Coronary artery (tissue), 2 donors: ENCODE measurements around the gene NCAN.

Experiments used
- DNase-seq: peaks from one replicate; pipeline ENCODE4 v3.0.0-alpha.2; 2017; ENCODE audit warnings: low spot score
- H3K27ac ChIP-seq, 2 donors: fragments of 200-600 bp; sonication (generic); one replicate each; pipeline ENCODE4 v1.5.1; 2016 to 2019
- H3K4me3 ChIP-seq: fragments of 200-600 bp; sonication (generic); 2 replicates; pipeline ENCODE4 v1.5.1; 2016; ENCODE audit warnings: mild to moderate bottlenecking, moderate library complexity
- TF ChIP-seq, protein P1 (sequence below): fragments of 200-600 bp; sonication (generic); IDR thresholded peaks from one replicate; pipeline ENCODE4 v1.5.1; 2019; ENCODE audit warnings: antibody characterized with exemption

NCAN gene

DNA sequence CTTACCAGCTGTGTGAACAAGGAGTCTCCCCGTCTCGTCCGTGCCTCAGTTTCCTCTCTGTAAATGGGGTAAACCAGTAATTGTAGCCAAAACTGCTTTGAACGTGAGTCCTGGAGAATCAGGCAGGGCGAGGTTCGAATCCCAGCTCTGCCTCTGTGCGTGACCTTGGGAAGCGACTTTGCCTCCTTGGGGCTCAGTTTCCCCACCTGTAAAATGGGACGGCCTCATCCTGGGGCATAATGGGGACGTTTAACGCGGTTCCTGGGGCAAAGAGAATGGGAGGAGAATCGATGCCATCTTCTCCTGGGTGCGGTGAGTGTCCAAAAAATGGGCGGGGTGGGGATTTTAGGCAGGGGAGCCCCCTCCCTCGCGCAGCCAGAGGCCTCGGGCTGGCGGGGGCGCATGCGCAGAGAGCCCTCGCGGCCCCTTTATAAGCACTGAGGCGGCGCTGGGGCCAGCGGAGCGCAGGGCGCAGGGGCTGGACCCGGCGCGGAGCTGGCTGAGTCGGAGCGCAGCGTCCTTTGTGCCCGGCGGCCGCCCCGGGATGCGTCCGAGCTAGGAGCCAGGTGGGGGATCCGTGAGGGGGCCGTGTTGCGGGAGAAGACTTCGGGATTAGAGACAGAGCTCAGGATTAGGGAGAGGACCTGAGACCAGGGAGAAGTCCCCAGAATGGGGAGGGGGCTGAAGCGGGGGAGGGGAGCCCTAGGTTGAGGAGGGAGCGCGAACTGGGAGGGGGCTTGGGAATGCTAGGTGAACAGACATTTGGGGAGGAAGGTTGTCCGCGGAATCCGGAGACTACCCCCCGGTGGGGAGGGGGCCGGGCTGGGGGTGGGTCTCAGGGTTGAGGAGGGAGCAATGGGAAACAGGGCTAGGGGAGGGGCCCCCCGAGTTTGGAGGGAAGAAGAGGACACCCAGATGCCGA is at the start of gene NCAN:
TSS of gene NCAN (plus strand) at position 460 of the 922 bp plus-strand sequence. CDS start 4,996 bp downstream, outside the sequence.
- TF ChIP-seq, protein P1, sequence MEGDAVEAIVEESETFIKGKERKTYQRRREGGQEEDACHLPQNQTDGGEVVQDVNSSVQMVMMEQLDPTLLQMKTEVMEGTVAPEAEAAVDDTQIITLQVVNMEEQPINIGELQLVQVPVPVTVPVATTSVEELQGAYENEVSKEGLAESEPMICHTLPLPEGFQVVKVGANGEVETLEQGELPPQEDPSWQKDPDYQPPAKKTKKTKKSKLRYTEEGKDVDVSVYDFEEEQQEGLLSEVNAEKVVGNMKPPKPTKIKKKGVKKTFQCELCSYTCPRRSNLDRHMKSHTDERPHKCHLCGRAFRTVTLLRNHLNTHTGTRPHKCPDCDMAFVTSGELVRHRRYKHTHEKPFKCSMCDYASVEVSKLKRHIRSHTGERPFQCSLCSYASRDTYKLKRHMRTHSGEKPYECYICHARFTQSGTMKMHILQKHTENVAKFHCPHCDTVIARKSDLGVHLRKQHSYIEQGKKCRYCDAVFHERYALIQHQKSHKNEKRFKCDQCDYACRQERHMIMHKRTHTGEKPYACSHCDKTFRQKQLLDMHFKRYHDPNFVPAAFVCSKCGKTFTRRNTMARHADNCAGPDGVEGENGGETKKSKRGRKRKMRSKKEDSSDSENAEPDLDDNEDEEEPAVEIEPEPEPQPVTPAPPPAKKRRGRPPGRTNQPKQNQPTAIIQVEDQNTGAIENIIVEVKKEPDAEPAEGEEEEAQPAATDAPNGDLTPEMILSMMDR: no peak
- no peak within 1 kb of the TSS for H3K27ac ChIP-seq
- no peak within 1 kb of the TSS for H3K4me3 ChIP-seq
- DNase-seq: no peak

DNA sequence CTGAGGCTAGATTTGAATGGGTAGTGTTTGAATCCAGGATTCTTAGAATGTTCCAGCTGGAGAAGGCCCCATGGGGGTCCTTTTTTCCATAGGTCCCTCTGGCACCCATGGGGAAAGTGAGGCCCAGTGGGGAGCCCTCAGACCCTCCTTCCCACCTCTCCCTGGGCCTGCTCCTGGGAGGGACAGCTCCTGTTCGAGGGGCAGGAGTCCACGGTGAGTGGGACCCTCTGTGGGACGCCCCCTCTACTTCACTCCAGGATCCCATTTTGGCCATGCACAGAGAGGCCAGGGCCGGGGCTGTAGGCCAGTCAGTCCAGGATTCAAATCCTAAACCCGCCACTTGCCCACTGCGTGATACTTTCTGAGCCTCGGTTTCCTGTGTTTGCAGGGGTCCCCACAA is 49.3 kb upstream of the NCAN start:
- no peak overlapping the region for H3K27ac ChIP-seq
- no peak for DNase-seq
- TF ChIP-seq, protein P1: no peak
- H3K4me3 ChIP-seq: no peak overlapping the region

DNA sequence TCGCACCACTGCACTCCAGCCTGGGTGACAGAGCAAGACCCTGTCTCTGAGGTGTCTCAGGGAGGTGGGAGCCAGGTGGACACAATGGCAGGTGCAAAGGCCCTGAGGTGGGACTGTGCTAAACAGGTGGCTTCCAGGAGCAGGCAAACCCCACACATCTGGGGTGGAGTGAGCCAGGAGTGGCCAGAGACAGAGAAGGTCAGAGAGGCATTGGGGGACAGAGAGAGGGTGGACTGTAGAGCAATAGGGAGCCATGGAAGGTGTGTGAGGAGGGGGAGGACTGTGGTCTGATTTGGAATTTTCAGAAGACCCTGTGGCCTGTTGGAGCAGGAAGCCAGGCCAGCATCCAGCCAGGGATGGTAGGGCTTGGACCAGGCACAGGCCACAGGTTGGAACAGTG is 46.4 kb upstream of the NCAN start:
- no peak for DNase-seq
- Histone ChIP-seq H3K27ac (no peak overlapping the region), H3K4me3 (no peak overlapping the region)
- TF ChIP-seq, protein P1: no peak

DNA sequence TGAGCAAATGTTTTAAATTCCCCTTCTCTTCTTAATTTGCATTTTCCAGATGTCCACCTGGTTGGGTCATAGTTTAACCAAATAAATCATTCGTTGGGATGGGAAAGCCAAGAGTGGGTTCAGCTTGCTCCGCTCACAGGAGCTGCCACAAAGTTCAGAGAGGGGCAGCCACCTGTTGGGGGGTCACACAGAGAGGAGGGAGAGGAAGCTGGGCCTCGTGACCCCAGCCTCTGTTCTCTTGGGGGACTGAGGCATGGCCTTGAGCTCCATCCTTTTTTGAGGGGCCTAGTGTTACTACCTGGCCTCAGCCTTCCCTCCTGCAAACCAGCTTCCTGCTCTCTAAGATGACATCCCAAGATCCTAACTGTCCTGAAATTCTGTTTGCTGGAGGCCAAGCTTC is 44.1 kb upstream of the NCAN start:
- no peak for DNase-seq
- Histone ChIP-seq H3K4me3 (no peak overlapping the region), H3K27ac (no peak overlapping the region)
- TF ChIP-seq, protein P1: no peak

DNA sequence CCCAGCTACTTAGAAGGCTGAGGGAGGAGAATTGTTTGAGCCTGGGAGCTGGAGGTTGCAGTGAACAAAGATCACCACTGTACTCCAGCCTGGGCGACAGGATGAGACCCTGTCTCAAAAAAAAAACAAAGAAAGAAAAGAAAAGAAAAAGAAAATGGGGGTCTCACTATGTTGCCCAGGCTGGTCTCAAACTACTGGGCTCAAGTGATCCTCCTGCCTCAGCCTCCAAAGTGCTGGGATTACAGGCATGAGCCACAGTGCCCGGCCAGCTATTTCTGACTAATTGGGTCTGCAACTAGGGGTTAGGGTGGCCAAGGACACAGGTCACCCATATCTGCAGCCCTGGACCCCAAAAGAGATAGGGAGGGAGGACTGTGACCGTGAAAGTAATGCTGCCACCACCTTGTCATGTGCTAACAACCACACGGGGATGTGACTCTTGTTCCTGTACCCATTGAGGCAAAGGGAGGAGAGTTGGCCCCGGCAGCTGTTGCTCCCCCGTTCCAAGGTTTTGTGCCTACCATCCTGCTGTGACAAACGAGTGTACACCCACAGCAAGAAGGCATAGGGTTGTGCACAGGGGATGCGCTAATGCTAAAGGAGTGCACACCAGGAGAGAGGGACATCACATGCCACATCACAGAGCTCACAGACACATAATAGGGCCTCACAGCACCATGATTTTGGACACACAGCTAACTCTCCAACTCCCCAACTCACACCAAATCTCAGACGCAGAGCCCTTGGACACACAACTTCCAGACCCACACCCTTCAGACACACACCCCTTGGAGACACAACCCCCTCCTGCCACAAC is 42.3 kb upstream of the NCAN start:
- TF ChIP-seq, protein P1: no peak
- Histone ChIP-seq H3K4me3 (peak overlapping the region; percentile 65), H3K27ac (no peak overlapping the region)
- no peak for DNase-seq

DNA sequence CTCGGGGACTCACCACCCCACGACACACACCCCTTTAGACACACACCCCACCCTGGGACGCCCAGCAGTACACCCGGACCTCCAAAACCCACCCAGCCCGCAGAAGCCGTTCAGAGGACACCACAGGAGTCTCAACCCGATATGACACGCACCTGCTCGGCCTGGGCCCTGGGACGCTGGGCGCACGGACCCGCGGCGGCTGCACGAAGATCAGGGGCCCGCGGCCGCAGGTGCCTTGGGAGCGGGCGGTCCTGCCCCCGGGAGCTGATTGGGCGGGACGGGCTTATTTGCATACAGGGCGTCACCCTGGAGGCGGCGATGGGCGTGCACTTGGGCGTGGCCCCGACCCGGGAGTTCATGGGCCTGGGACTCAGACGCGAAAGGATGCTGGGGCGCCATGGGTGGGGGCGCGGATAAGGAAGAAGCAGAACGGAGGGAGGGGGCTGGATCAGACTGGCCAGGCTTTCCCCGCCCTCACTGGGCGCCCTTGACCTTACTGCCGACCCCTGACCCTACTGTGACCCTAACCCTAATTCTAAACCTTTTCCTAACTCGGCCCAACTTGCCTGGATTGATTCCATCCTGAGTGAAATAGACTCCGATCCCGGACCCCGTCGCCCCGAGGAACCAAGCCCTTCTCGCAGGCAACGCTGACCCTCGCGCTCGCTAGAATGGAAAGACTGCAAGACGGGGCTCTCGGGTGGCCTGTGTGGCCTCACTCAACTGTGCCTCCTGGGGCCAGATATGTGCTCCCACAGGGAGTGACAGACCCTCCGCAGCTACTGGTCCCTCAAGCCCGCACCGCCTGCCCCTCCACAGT is 41.5 kb upstream of the NCAN start, which contains the start of gene MEF2B:
TSS of gene MEF2B (minus strand) at position 211 of the 820 bp plus-strand sequence. CDS start 19,528 bp downstream, outside the sequence.
- DNase-seq: no peak
- TF ChIP-seq, protein P1: no peak
- peak within 1 kb of the TSS; percentile 65 for H3K4me3 ChIP-seq
- no peak within 1 kb of the TSS for H3K27ac ChIP-seq
